SK-N-SH (cell line): ENCODE results near the gene MGAM2.

ENCODE experiments used
- CTCF ChIP-seq: fragments of 200-600 bp; sonication (generic); IDR thresholded peaks from 2 replicates; pipeline ENCODE4 v1.6.1; 2017; ENCODE audit warnings: antibody characterized with exemption, mild to moderate bottlenecking, moderate library complexity
- EP300 ChIP-seq, 2 experiments: IDR thresholded peaks; 2 replicates each; pipeline versions ENCODE4 v1.4.0 to v1.6.1; 2012; ENCODE audit warnings: borderline replicate concordance in 1 of 2, low read depth in 1 of 2, low read length in 1 of 2
- FOXM1 ChIP-seq: IDR thresholded peaks from 2 replicates; pipeline ENCODE4 v1.4.0; 2012; ENCODE audit warnings: low read depth, mild to moderate bottlenecking
- GABPA ChIP-seq: IDR thresholded peaks from 2 replicates; pipeline ENCODE4 v1.4.0; 2012; ENCODE audit warnings: low read depth, mild to moderate bottlenecking
- NFIC ChIP-seq: IDR thresholded peaks from 2 replicates; pipeline ENCODE4 v1.4.0; 2012; ENCODE audit warnings: borderline replicate concordance
- RAD21 ChIP-seq: IDR thresholded peaks from 2 replicates; pipeline ENCODE4 v1.6.1; 2012; ENCODE audit warnings: mild to moderate bottlenecking, low read length
- REST ChIP-seq: IDR thresholded peaks from 2 replicates; pipeline ENCODE4 v1.6.1; 2012; ENCODE audit warnings: mild to moderate bottlenecking, low read depth, low read length, moderate library complexity
- SMC3 ChIP-seq: IDR thresholded peaks from 2 replicates; pipeline ENCODE4 v1.6.1; 2012; ENCODE audit warnings: low read depth, low read length, improper control_type of control experiment
- TCF12 ChIP-seq: IDR thresholded peaks from 2 replicates; pipeline ENCODE4 v1.4.0; 2012
- TF ChIP-seq, protein P1 (sequence below): fragments of 150-350 bp; IDR thresholded peaks from 2 replicates; pipeline ENCODE4 v1.6.1; 2016; ENCODE audit warnings: mild to moderate bottlenecking, low read depth, low read length

DNA sequence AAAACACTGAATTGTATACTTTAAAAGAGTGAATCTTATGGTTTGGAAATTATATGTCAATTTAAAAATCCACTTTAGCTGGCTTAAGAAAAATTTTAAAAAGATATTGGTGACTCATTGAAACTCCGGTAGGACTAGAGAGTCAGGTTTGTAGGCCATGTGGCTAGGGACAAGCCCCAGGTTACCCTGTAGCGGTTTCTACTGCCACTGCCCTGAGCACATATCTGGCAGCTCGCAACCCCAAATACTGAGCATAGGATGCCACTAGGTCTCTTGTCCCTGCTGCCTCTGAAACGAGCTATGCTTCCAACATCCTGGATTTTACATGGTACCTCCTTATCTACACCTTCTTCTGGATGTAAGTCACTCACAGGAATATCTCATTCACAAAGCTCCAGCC is 1.4 kb upstream of the MGAM2 start:
- TF ChIP-seq CTCF: no peak
- TF ChIP-seq RAD21: no peak
- TF ChIP-seq EP300 (IDR thresholded peaks at IDR 0.05; ENCODE audit: borderline replicate concordance in 1 of 2, low read depth in 1 of 2, low read length in 1 of 2): no peak
- no peak for TF ChIP-seq REST
- no peak for TF ChIP-seq SMC3
- TF ChIP-seq FOXM1: no peak
- no peak for TF ChIP-seq NFIC
- TF ChIP-seq, protein P1, sequence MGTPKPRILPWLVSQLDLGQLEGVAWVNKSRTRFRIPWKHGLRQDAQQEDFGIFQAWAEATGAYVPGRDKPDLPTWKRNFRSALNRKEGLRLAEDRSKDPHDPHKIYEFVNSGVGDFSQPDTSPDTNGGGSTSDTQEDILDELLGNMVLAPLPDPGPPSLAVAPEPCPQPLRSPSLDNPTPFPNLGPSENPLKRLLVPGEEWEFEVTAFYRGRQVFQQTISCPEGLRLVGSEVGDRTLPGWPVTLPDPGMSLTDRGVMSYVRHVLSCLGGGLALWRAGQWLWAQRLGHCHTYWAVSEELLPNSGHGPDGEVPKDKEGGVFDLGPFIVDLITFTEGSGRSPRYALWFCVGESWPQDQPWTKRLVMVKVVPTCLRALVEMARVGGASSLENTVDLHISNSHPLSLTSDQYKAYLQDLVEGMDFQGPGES: no peak
- TF ChIP-seq GABPA: no peak
- TF ChIP-seq TCF12: no peak
